Astrocyte (in vitro differentiated cells and primary cell): Measurements from ENCODE around the gene ADGRG4. TPM values are rescaled to one million over a fixed set of nuclear protein-coding genes. Genes with fewer than 3 reads are reported as not detected.
A peak's percentile ranks its signal among the peaks of the same experiment; 100 is the strongest.

Experiments used
- DNase-seq: peaks from one replicate; pipeline ENCODE4 v3.0.0-alpha.2; 2010; ENCODE audit warnings: low read depth
- FAIRE-seq: peaks from 2 replicates; lab custom pipeline; 2011; peaks lifted over from hg19 to GRCh38; lab: Jason Lieb, UNC
- H2AFZ ChIP-seq: 2 replicates; pipeline ENCODE4 v1.6.0; 2012; ENCODE audit warnings: low read depth, low read length, inconsistent platforms
- H3K27ac ChIP-seq: 2 replicates; pipeline ENCODE4 v1.5.1; 2011; ENCODE audit warnings: low read depth, low read length, inconsistent platforms
- H3K27me3 ChIP-seq: 2 replicates; pipeline ENCODE4 v1.6.0; 2011; ENCODE audit warnings: low read length, inconsistent platforms; ENCODE audit not compliant: insufficient read depth
- H3K36me3 ChIP-seq: 2 replicates; pipeline ENCODE4 v1.5.1; 2011; ENCODE audit warnings: low read length, inconsistent platforms; ENCODE audit not compliant: insufficient read depth
- H3K4me1 ChIP-seq: 2 replicates; pipeline ENCODE4 v1.5.1; 2011; ENCODE audit warnings: low read length, inconsistent platforms; ENCODE audit not compliant: insufficient read depth
- H3K4me2 ChIP-seq: 2 replicates; pipeline ENCODE4 v1.6.0; 2012; ENCODE audit warnings: low read length, inconsistent platforms
- H3K4me3 ChIP-seq: 2 replicates; pipeline ENCODE4 v1.5.1; 2011; ENCODE audit warnings: low read depth, mild to moderate bottlenecking, low read length, inconsistent platforms; ENCODE audit not compliant: insufficient read depth
- H3K79me2 ChIP-seq: 2 replicates; pipeline ENCODE4 v1.6.0; 2012; ENCODE audit warnings: mild to moderate bottlenecking, low read length, inconsistent platforms; ENCODE audit not compliant: insufficient read depth
- H3K9ac ChIP-seq: 2 replicates; pipeline ENCODE4 v1.6.0; 2012; ENCODE audit warnings: mild to moderate bottlenecking, low read length, inconsistent platforms
- H3K9me3 ChIP-seq: 2 replicates; pipeline ENCODE4 v1.5.1; 2012; ENCODE audit warnings: low read depth, mild to moderate bottlenecking, low read length, inconsistent platforms; ENCODE audit not compliant: insufficient read depth
- H4K20me1 ChIP-seq: 2 replicates; pipeline ENCODE4 v1.6.0; 2012; ENCODE audit warnings: low read length, inconsistent platforms; ENCODE audit not compliant: insufficient read depth
- H3K27ac Mint-ChIP-seq: one replicate; pipeline ENCODE4 v1.8.0; 2021; ENCODE audit warnings: mild to moderate bottlenecking, mixed read lengths; ENCODE audit not compliant: unreplicated experiment
- H3K27me3 Mint-ChIP-seq: one replicate; pipeline ENCODE4 v1.8.0; 2021; ENCODE audit warnings: low read depth, mixed read lengths; ENCODE audit not compliant: unreplicated experiment
- H3K36me3 Mint-ChIP-seq: one replicate; pipeline ENCODE4 v1.8.0; 2021; ENCODE audit warnings: low read depth, mixed read lengths; ENCODE audit not compliant: unreplicated experiment
- H3K4me1 Mint-ChIP-seq: one replicate; pipeline ENCODE4 v1.8.0; 2021; ENCODE audit warnings: low read depth, mixed read lengths; ENCODE audit not compliant: unreplicated experiment
- H3K4me3 Mint-ChIP-seq: one replicate; pipeline ENCODE4 v1.8.0; 2021; ENCODE audit warnings: mild to moderate bottlenecking, moderate library complexity, mixed read lengths; ENCODE audit not compliant: unreplicated experiment
- H3K9me3 Mint-ChIP-seq: one replicate; pipeline ENCODE4 v1.8.0; 2021; ENCODE audit warnings: mild to moderate bottlenecking, mixed read lengths; ENCODE audit not compliant: unreplicated experiment
- CTCF ChIP-seq: IDR thresholded peaks from 2 replicates; pipeline ENCODE4 v1.5.1; 2011; ENCODE audit warnings: low read depth, mild to moderate bottlenecking, inconsistent platforms, low read length, moderate library complexity; ENCODE audit not compliant: insufficient read depth
- EZH2 ChIP-seq: IDR thresholded peaks from 2 replicates; pipeline ENCODE4 v1.6.1; 2012; ENCODE audit warnings: mild to moderate bottlenecking, low read length, inconsistent platforms; ENCODE audit not compliant: insufficient read depth
- total RNA-seq: library from RNA; stranded (reverse); gene quantifications from 2 replicates; pipeline ENCODE4 v1.2.1, GENCODE V29; 2021

Gene ADGRG4
- total RNA-seq, 1 donor from 2014 or later, result 0.14 TPM

GRCh38 chrX:136318895-136319597 lies 18.3 kb downstream of the ADGRG4 start:
- H3K4me2 ChIP-seq, result no peak overlapping the region
- no peaks in the 10 kb centered on the region for H3K9me3 ChIP-seq
- H4K20me1 ChIP-seq, result no peaks in the 10 kb centered on the region
- Mint-ChIP-seq H3K27ac (no peak overlapping the region), H3K27me3 (no peaks in the 10 kb centered on the region), H3K36me3 (no peaks in the 10 kb centered on the region), H3K4me3 (no peak overlapping the region), H3K4me1 (no peaks in the 10 kb centered on the region), H3K9me3 (no peaks in the 10 kb centered on the region)
- H3K4me1 ChIP-seq, result no peaks in the 10 kb centered on the region
- no peaks in the 10 kb centered on the region for H3K79me2 ChIP-seq
- no peaks in the 10 kb centered on the region for H3K36me3 ChIP-seq
- TF ChIP-seq CTCF, result no peak
- no peak for TF ChIP-seq EZH2
- peak; percentile 23 for FAIRE-seq
- H2AFZ ChIP-seq, result no peak overlapping the region
- no peaks in the 10 kb centered on the region for H3K27me3 ChIP-seq
- H3K27ac ChIP-seq, result no peak overlapping the region
- no peak overlapping the region for H3K4me3 ChIP-seq
- no peak for DNase-seq
- no peak overlapping the region for H3K9ac ChIP-seq

- Histone ChIP-seq H3K9ac (no peak overlapping the region), H3K9me3 (no peaks in the 10 kb centered on the region), H3K79me2 (no peaks in the 10 kb centered on the region), H3K27me3 (no peaks in the 10 kb centered on the region), H3K4me3 (no peak overlapping the region), H3K4me1 (no peaks in the 10 kb centered on the region), H2AFZ (no peak overlapping the region), H3K36me3 (no peaks in the 10 kb centered on the region), H3K4me2 (no peak overlapping the region), H3K27ac (no peak overlapping the region), H4K20me1 (no peaks in the 10 kb centered on the region)
- H3K9me3 Mint-ChIP-seq, result no peaks in the 10 kb centered on the region
- H3K36me3 Mint-ChIP-seq, result no peaks in the 10 kb centered on the region
- H3K4me3 Mint-ChIP-seq, result no peak overlapping the region
- H3K27ac Mint-ChIP-seq, result no peak overlapping the region
- H3K4me1 Mint-ChIP-seq, result no peaks in the 10 kb centered on the region
- H3K27me3 Mint-ChIP-seq, result no peaks in the 10 kb centered on the region
- no peak for TF ChIP-seq EZH2
- FAIRE-seq (no peak), DNase-seq (no peak)
Measured at GRCh38 chrX:136319600-136319999, 18.8 kb downstream of the ADGRG4 start.

- no peak for TF ChIP-seq CTCF
- TF ChIP-seq EZH2, result no peak
- no peak overlapping the region for H3K27ac Mint-ChIP-seq
- no peaks in the 10 kb centered on the region for H3K9me3 ChIP-seq
- H3K27ac ChIP-seq, result no peak overlapping the region
- H3K4me3 ChIP-seq, result no peak overlapping the region
- no peak overlapping the region for H3K4me3 Mint-ChIP-seq
- no peaks in the 10 kb centered on the region for H3K27me3 Mint-ChIP-seq
- DNase-seq (no peak), FAIRE-seq (peak; percentile 73)
- no peaks in the 10 kb centered on the region for H3K4me1 ChIP-seq
- H3K27me3 ChIP-seq, result no peaks in the 10 kb centered on the region
- H4K20me1 ChIP-seq, result no peaks in the 10 kb centered on the region
- no peaks in the 10 kb centered on the region for H3K36me3 ChIP-seq
- H3K36me3 Mint-ChIP-seq, result no peaks in the 10 kb centered on the region
- no peaks in the 10 kb centered on the region for H3K79me2 ChIP-seq
- H2AFZ ChIP-seq, result no peak overlapping the region
- H3K4me2 ChIP-seq, result no peak overlapping the region
- no peak overlapping the region for H3K9ac ChIP-seq
- no peaks in the 10 kb centered on the region for H3K9me3 Mint-ChIP-seq
- no peaks in the 10 kb centered on the region for H3K4me1 Mint-ChIP-seq
Measured at GRCh38 chrX:136321532-136321931, 20.8 kb downstream of the ADGRG4 start.
